CD8-positive, alpha-beta memory T cell (primary cell): ENCODE measurements around the gene VRK2. TPM values are rescaled to one million over a fixed set of nuclear protein-coding genes. Genes with fewer than 3 reads are reported as not detected.

ENCODE experiments used
- CTCF ChIA-PET: fragments of 350-600 bp; sonication (Branson Sonifier 250); formaldehyde crosslinking; loops from one replicate; lab custom pipeline; 2021; ENCODE audit warnings: antibody characterized with exemption; lab: Charles Lee
- POLR2A ChIA-PET: fragments of 350-600 bp; sonication (Branson Sonifier 250); formaldehyde crosslinking; loops from one replicate; lab custom pipeline; 2021; ENCODE audit warnings: antibody characterized with exemption; lab: Charles Lee
- DNase-seq, 5 donors: peaks; one replicate each; pipeline versions ENCODE4 v3.0.0 to v3.0.0-alpha.2; 2020 to 2022; ENCODE audit warnings: mixed read lengths in 1 of 5
- H3K27ac ChIP-seq: one replicate; pipeline ENCODE4 v1.7.0; 2013; ENCODE audit warnings: low read depth, mild to moderate bottlenecking, low read length, moderate library complexity
- H3K27me3 ChIP-seq: 2 replicates; pipeline ENCODE4 v1.7.0; 2013; ENCODE audit warnings: low read length, mild to moderate bottlenecking; ENCODE audit not compliant: insufficient read depth, poor library complexity, severe bottlenecking
- H3K36me3 ChIP-seq: 2 replicates; pipeline ENCODE4 v1.7.0; 2013; ENCODE audit warnings: mild to moderate bottlenecking, low read length, moderate library complexity; ENCODE audit not compliant: insufficient read depth
- H3K4me1 ChIP-seq: 2 replicates; pipeline ENCODE4 v1.7.0; 2013; ENCODE audit warnings: mild to moderate bottlenecking, low read length, moderate library complexity; ENCODE audit not compliant: insufficient read depth
- H3K4me3 ChIP-seq: 2 replicates; pipeline ENCODE4 v1.7.0; 2013; ENCODE audit warnings: mild to moderate bottlenecking, low read length
- H3K9me3 ChIP-seq: 2 replicates; pipeline ENCODE4 v1.7.0; 2013; ENCODE audit warnings: mild to moderate bottlenecking, low read length
- H3K27ac Mint-ChIP-seq, 8 donors: one replicate each; pipeline ENCODE4 v1.8.0; 2020 to 2021; ENCODE audit warnings: mixed read lengths in 8 of 8, mild to moderate bottlenecking in 6 of 8, inconsistent platforms in 3 of 8, moderate library complexity in 3 of 8
- H3K27me3 Mint-ChIP-seq, 2 donors: one replicate each; pipeline ENCODE4 v1.8.0; 2020 to 2021; ENCODE audit warnings: mixed read lengths in 2 of 2, mild to moderate bottlenecking in 1 of 2, moderate library complexity in 1 of 2
- H3K36me3 Mint-ChIP-seq, 3 donors: one replicate each; pipeline ENCODE4 v1.8.0; 2020 to 2021; ENCODE audit warnings: mixed read lengths in 3 of 3, inconsistent platforms in 1 of 3, mild to moderate bottlenecking in 1 of 3
- H3K4me1 Mint-ChIP-seq, 3 donors: one replicate each; pipeline ENCODE4 v1.8.0; 2020 to 2021; ENCODE audit warnings: mixed read lengths in 3 of 3, inconsistent platforms in 1 of 3, mild to moderate bottlenecking in 1 of 3
- H3K4me3 Mint-ChIP-seq, 7 donors: one replicate each; pipeline ENCODE4 v1.8.0; 2020 to 2021; ENCODE audit warnings: mixed read lengths in 7 of 7, mild to moderate bottlenecking in 6 of 7, moderate library complexity in 4 of 7, inconsistent platforms in 2 of 7
- H3K9me3 Mint-ChIP-seq, 5 donors: one replicate each; pipeline ENCODE4 v1.8.0; 2020 to 2022; ENCODE audit warnings: mixed read lengths in 5 of 5, mild to moderate bottlenecking in 3 of 5, moderate library complexity in 2 of 5, inconsistent platforms in 1 of 5
- polyA plus RNA-seq: library from polyadenylated mRNA; unstranded; fragments of 300-500 nt; fragmentation: Illumina TruSeq; gene quantifications from one replicate; pipeline ENCODE4 v1.2.3, GENCODE V29; 2021
- total RNA-seq, 2 experiments: library from RNA; stranded (reverse); gene quantifications; one replicate each; pipeline ENCODE4 v1.2.3, GENCODE V29; 2021

Gene VRK2
- total and polyA plus RNA-seq, 3 experiments from 2014 or later, result 21.8 to 30.4 (median 27.6) TPM

GRCh38 chr2:58055033-58055786 lies 8.6 kb downstream of the VRK2 start:
- Histone ChIP-seq H3K4me1 (no peaks in the 10 kb centered on the region), H3K4me3 (no peak overlapping the region), H3K36me3 (peaks cover 3% of the 10 kb centered on the region), H3K27ac (no peak overlapping the region), H3K9me3 (no peaks in the 10 kb centered on the region), H3K27me3 (no peaks in the 10 kb centered on the region)
- H3K4me3 Mint-ChIP-seq, result no peak overlapping the region
- H3K9me3 Mint-ChIP-seq, result no peaks in the 10 kb centered on the region
- ChIA-PET POLR2A (no interaction called here), CTCF (no interaction called here)
- DNase-seq, result no peak
- H3K4me1 Mint-ChIP-seq, result peaks cover 15 to 49% (median 37%) of the 10 kb centered on the region in 3 donors
- peak overlapping the region in 1 of 8 donors; percentile 63 for H3K27ac Mint-ChIP-seq
- peaks cover 0 to 36% (median 8%) of the 10 kb centered on the region in 3 donors for H3K36me3 Mint-ChIP-seq
- no peaks in the 10 kb centered on the region for H3K27me3 Mint-ChIP-seq

- POLR2A ChIA-PET, result no interaction called here
- H3K4me3 Mint-ChIP-seq, result no peak overlapping the region
- CTCF ChIA-PET, result no interaction called here
- H3K27me3 ChIP-seq, result no peaks in the 10 kb centered on the region
- H3K36me3 Mint-ChIP-seq, result peaks cover 0 to 36% (median 8%) of the 10 kb centered on the region in 3 donors
- no peaks in the 10 kb centered on the region for H3K9me3 ChIP-seq
- no peaks in the 10 kb centered on the region for H3K4me1 ChIP-seq
- no peaks in the 10 kb centered on the region for H3K9me3 Mint-ChIP-seq
- H3K27me3 Mint-ChIP-seq, result no peaks in the 10 kb centered on the region
- H3K4me3 ChIP-seq, result no peak overlapping the region
- H3K27ac Mint-ChIP-seq, result peak overlapping the region in 2 of 8 donors; percentile 7 to 45
- H3K27ac ChIP-seq, result no peak overlapping the region
- H3K36me3 ChIP-seq, result peaks cover 3% of the 10 kb centered on the region
- H3K4me1 Mint-ChIP-seq, result peaks cover 17 to 52% (median 40%) of the 10 kb centered on the region in 3 donors
- DNase-seq, result no peak
Measured at GRCh38 chr2:58056192-58056916, 9.7 kb downstream of the VRK2 start.

- no peaks in the 10 kb centered on the region for H3K27me3 ChIP-seq
- no peak overlapping the region for H3K27ac ChIP-seq
- Mint-ChIP-seq H3K4me1 (peaks cover 22 to 55% (median 39%) of the 10 kb centered on the region in 3 donors), H3K27ac (peak overlapping the region in 2 of 8 donors; percentile 68 to 69), H3K4me3 (no peak overlapping the region), H3K36me3 (peaks cover 0 to 32% (median 7%) of the 10 kb centered on the region in 3 donors), H3K9me3 (no peaks in the 10 kb centered on the region), H3K27me3 (no peaks in the 10 kb centered on the region)
- no peak for DNase-seq
- no peaks in the 10 kb centered on the region for H3K9me3 ChIP-seq
- POLR2A ChIA-PET, result no interaction called here
- H3K4me1 ChIP-seq, result no peaks in the 10 kb centered on the region
- peaks cover 3% of the 10 kb centered on the region for H3K36me3 ChIP-seq
- CTCF ChIA-PET, result interaction anchor here (1.2 kb wide), 1 partner anchor 11 kb away, joined by 3 read pairs; the partner anchor contains the start of gene VRK2
- H3K4me3 ChIP-seq, result no peak overlapping the region
Measured at GRCh38 chr2:58057707-58058530, 11.3 kb downstream of the VRK2 start.

GRCh38 chr2:58063641-58064040 lies 17.0 kb downstream of the VRK2 start:
- H3K4me3 Mint-ChIP-seq, result peak overlapping the region in 3 of 7 donors; percentile 12 to 60 (median 39)
- peaks cover 40 to 76% (median 60%) of the 10 kb centered on the region in 3 donors for H3K4me1 Mint-ChIP-seq

GRCh38 chr2:58064086-58064485 lies 17.5 kb downstream of the VRK2 start:
- H3K9me3 Mint-ChIP-seq, result peaks cover 0 to 8% (median 5%) of the 10 kb centered on the region in 5 donors
- H3K4me1 ChIP-seq, result peaks cover 16% of the 10 kb centered on the region
- ChIA-PET POLR2A (no interaction called here), CTCF (no interaction called here)
- H3K27ac ChIP-seq, result no peak overlapping the region
- H3K4me3 ChIP-seq, result no peak overlapping the region
- H3K27me3 ChIP-seq, result no peaks in the 10 kb centered on the region
- no peaks in the 10 kb centered on the region for H3K36me3 ChIP-seq
- H3K9me3 ChIP-seq, result no peaks in the 10 kb centered on the region
- peak in 1 of 5 donors; percentile 21 for DNase-seq
- peak overlapping the region in 6 of 8 donors; percentile 13 to 72 (median 32) for H3K27ac Mint-ChIP-seq
- peaks cover 40 to 74% (median 61%) of the 10 kb centered on the region in 3 donors for H3K4me1 Mint-ChIP-seq
- peaks cover 7 to 16% (median 11%) of the 10 kb centered on the region in 3 donors for H3K36me3 Mint-ChIP-seq
- H3K4me3 Mint-ChIP-seq, result peak overlapping the region in 4 of 7 donors; percentile 5 to 60 (median 26)
- no peaks in the 10 kb centered on the region for H3K27me3 Mint-ChIP-seq

More at GRCh38 chr2:58063641-58064040, 17.0 kb downstream of the VRK2 start:
- CTCF ChIA-PET, result no interaction called here
- no peaks in the 10 kb centered on the region for H3K27me3 Mint-ChIP-seq
- Histone ChIP-seq H3K9me3 (no peaks in the 10 kb centered on the region), H3K27me3 (no peaks in the 10 kb centered on the region), H3K27ac (no peak overlapping the region), H3K36me3 (no peaks in the 10 kb centered on the region), H3K4me3 (no peak overlapping the region), H3K4me1 (peaks cover 16% of the 10 kb centered on the region)
- H3K9me3 Mint-ChIP-seq, result peaks cover 0 to 6% (median 2%) of the 10 kb centered on the region in 5 donors
- no peak for DNase-seq
- POLR2A ChIA-PET, result no interaction called here
- H3K36me3 Mint-ChIP-seq, result peaks cover 7 to 14% (median 7%) of the 10 kb centered on the region in 3 donors
- peak overlapping the region in 4 of 8 donors; percentile 13 to 44 (median 22) for H3K27ac Mint-ChIP-seq

- peaks cover 0 to 8% (median 6%) of the 10 kb centered on the region in 5 donors for H3K9me3 Mint-ChIP-seq
- H3K4me1 Mint-ChIP-seq, result peaks cover 38 to 70% (median 58%) of the 10 kb centered on the region in 3 donors
- Histone ChIP-seq H3K4me3 (no peak overlapping the region), H3K27ac (no peak overlapping the region), H3K4me1 (peaks cover 16% of the 10 kb centered on the region), H3K36me3 (no peaks in the 10 kb centered on the region), H3K27me3 (no peaks in the 10 kb centered on the region), H3K9me3 (no peaks in the 10 kb centered on the region)
- H3K27ac Mint-ChIP-seq, result no peak overlapping the region
- H3K36me3 Mint-ChIP-seq, result peaks cover 13 to 17% (median 13%) of the 10 kb centered on the region in 3 donors
- no peak for DNase-seq
- CTCF ChIA-PET, result no interaction called here
- H3K4me3 Mint-ChIP-seq, result no peak overlapping the region
- no peaks in the 10 kb centered on the region for H3K27me3 Mint-ChIP-seq
- POLR2A ChIA-PET, result no interaction called here
Measured at GRCh38 chr2:58065248-58065647, 18.6 kb downstream of the VRK2 start.

GRCh38 chr2:58067001-58067400 lies 20.4 kb downstream of the VRK2 start:
- CTCF ChIA-PET, result no interaction called here
- H3K9me3 Mint-ChIP-seq, result peaks cover 0 to 8% (median 6%) of the 10 kb centered on the region in 5 donors

More at GRCh38 chr2:58067001-58067400, 20.4 kb downstream of the VRK2 start:
- DNase-seq, result no peak
- H3K4me1 Mint-ChIP-seq, result peaks cover 42 to 75% (median 70%) of the 10 kb centered on the region in 3 donors
- no peaks in the 10 kb centered on the region for H3K36me3 ChIP-seq
- H3K27me3 Mint-ChIP-seq, result no peaks in the 10 kb centered on the region
- peaks cover 16% of the 10 kb centered on the region for H3K4me1 ChIP-seq
- H3K4me3 Mint-ChIP-seq, result peak overlapping the region in 2 of 7 donors; percentile 30 to 45
- H3K27me3 ChIP-seq, result no peaks in the 10 kb centered on the region
- H3K36me3 Mint-ChIP-seq, result peaks cover 16 to 18% (median 17%) of the 10 kb centered on the region in 3 donors
- H3K4me3 ChIP-seq, result no peak overlapping the region
- H3K27ac ChIP-seq, result no peak overlapping the region
- no peaks in the 10 kb centered on the region for H3K9me3 ChIP-seq
- H3K27ac Mint-ChIP-seq, result peak overlapping the region in 4 of 8 donors; percentile 4 to 77 (median 68)
- POLR2A ChIA-PET, result no interaction called here
